Left forelimb (tissue), 1 donor: ENCODE data around the gene SLC35D1.
A peak's percentile ranks its signal among the peaks of the same experiment; 100 is the strongest.

Experiments used
- DNase-seq: peaks from one replicate; pipeline ENCODE4 v3.0.0-alpha.2; 2018; ENCODE audit warnings: low spot score

Gene SLC35D1

DNA sequence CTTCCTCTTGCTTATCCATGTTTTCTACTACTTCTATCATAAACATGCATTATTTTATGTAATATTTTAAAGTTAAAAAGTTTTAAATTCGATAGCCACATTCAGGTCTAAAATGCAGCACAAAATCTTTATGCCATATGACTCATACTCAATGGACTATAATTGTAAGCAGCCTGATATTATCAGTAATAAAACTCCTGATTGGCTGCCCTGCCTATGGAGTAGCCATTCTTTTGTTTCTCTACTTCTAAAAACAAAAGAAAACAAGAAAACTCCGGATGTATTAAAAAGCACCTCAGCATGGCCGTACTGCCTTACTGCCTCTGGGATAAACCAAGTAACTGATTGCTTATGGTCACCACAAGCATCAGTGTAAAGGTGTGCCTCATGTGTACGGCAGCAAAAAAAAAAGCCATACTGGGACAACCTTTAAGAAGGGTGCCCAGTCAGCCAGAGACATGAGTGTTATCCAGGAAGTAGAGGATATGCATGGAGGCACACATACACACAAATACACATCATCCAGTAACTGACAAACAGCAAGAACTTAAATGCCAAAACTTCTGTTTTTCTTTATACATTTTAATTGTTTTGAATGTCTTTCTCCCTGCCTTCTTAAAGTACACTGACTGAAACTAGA is 9.2 kb downstream of the SLC35D1 start:
- DNase-seq: no peak

DNA sequence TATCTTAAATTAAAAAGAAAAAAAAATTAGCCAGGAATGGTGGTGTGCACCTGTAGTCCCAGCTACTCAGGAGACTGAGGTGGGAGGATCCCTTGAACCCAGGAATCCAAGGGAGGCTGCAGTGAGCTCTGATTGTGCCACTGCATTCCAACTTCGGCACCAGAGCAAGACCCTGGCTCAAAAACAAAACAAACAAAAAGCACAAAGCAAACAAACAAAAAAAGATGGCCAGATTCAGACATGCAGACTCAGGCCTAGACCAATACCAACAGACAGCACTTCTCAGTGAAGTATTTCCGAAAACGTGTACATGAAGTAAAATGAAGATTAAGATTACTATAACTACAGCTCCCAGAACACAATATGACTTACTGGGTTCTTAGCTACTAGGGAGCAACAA is 10.6 kb downstream of the SLC35D1 start:
- no peak for DNase-seq

DNA sequence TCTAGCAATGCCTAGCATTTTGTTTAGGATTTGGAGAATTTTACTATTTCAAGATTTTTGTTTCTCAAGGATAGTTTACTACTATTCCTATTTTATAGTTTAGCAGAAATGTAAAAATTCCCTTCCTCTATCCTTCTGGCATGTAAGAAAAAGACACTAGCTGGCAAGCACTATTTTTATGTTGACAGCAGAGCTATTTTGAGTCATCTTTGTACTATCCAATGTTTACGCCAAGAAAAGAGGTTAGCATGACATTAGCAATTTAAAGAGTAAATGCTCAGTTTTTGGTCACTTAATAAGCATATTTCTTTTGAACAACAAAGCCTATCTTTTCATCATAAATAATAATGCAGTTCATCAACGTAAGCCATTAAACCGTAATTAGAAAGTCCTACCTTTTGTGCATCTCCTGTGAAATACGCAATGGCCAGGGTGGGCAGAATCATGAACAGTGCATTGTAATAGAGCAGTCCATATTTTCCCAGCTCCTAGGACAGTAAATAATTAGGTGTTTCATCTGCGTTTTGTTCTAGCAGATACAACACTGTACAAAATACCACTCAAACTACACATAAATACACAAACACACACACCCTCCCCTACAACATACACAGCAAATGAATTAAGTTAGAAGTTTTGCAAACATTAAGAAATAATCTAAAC is 12.0 kb downstream of the SLC35D1 start:
- DNase-seq: no peak

DNA sequence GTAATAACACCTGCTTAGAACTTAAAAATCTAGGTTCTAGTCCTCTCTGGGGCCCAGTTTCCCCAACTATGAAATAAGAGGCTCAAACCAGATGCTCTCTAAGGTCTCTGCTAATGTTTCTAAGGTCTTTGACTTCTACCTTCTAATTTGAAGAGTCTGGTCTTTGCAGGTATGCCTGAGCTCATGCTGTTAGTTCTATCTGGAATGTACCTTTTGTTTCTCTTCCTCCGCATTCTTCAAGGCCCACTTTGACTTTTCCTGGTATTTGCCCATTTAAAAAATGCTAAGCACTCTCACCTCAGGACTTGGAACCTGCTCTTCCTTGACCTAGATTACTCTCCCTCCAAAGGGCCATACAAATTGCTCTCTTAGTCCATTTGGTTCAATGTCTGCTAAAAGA is 13.5 kb downstream of the SLC35D1 start:
- no peak for DNase-seq

DNA sequence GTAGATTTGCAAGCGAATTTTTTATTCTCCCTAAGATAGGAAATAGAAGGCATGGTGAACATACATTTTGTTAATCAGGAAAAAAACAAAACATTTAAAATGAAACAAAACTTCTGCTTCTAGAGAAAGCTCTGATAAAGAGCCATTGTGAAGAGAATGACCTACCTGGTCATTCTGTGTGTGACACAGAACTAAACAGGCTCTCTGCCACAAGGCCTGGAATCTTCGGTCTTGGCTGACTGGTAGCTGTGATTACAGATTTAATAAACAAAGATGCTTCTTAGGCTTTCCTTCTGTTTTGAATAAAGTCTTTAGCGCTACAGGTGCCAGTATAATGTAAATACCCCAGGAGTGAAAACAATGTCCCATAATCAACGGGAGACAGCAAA is 22.1 kb downstream of the SLC35D1 start:
- no peak for DNase-seq

DNA sequence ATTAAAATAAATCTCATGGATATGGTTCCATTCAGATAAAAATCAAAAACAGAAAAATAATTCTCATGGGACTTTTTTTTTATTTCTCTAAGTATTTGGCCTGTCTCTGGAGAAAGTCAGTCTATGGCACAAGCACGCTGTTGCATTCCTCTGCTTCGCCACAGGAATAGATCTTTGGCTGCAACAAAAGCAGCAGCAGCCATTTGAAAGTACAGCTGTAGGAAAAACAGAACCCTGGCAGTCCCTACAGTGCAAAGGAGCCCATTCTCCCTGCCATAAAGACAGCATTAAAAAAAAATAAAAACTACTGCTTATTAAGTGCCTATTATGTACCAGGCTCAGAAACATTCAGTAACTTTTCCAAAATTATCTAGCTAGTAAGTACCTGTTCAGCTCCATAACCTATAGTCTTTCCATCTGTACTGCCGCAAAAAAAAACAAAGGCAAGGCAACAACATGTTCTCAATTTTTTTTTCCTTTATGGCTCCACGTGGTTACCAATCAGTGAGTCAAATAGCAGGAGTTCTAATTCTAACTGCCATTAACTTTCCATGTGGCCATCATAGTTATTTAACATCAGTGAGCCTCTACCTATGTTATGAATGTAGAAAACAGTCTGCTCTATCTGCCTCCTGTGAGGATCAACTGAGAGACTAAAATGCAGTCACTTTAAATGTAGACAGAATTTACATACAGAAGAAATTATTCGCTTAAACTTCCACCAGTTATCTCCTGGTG is 22.7 kb downstream of the SLC35D1 start:
- no peak for DNase-seq

DNA sequence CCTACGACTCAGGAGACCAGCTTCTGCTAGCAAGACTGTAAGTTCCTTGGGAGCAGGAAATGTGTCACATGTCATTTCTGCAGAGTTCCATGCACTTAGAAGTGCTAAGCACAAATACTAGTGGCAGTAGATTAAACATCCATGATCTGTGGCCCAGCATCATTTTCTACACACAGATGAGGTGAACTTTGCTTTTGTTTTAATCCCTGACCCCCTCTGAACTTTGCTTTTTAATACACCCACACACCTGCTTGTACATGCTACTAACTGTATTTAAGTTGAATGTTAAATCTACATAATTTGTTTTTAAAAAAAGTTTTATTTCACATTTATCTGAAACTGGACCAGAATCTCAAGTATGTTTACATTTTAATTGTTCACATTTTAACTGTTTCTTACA is 24.5 kb downstream of the SLC35D1 start:
- DNase-seq: no peak

DNA sequence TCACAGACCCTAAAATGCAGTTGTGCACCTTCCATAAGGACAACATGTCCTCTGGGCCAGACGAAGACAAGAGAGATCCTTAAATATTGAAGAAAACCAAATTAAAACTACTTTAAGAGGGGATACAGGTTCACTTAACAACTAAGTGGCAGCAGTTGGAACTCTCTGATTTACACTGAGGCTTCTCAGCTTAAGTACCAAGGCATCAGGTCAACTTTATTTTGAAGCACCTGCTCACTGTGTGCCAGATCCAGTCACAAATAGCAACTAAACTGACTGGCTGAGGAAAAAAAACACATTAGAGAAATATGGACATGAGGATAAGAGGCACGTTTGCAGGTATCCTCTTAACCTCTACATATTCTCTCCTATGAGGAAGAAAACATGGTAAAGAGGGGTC is 33.2 kb downstream of the SLC35D1 start:
- DNase-seq: no peak

DNA sequence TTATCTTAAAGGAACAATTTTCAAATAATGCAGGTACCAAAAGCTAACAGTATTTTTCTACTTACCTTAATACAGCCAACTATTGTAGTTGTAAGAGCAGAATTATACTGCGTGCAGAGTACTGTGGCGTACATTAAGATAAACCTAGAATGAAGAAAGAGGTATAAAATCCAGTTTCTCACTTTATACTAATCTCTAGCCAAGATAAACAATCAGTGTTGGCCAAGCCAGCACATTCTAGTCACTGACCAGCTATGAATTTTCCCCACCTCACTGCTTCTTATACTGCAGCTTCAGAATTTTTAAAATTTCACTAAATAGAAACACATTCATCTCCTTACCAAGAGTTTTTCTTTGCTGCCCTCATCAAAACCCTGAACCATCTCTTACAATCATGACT is 33.6 kb downstream of the SLC35D1 start:
- no peak for DNase-seq

DNA sequence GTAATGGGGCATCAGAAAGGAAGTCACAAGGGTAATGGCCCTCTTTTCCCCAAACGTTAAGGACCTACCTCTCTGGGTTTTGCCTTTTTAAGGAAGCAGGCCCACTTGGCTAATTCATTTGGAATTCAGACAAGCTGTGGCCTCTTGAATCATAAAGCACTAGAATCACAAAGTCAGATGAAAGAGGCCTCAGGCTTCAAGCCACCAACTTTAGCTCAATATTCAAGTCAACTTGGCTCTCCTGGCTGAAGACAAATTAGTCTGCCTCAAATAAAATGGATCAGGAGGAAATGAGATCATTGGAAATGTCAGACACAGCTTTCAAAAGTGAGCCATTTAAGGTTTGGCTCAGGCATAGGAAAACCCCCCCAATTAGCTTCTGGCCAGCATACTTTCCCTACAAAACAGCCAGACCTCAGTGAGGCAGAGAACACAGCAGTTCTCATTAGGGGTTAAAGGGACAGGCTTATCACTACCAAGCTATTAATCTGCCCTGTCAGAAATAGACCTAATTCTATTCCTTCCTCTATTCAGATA is 34.3 kb downstream of the SLC35D1 start:
- DNase-seq: no peak

DNA sequence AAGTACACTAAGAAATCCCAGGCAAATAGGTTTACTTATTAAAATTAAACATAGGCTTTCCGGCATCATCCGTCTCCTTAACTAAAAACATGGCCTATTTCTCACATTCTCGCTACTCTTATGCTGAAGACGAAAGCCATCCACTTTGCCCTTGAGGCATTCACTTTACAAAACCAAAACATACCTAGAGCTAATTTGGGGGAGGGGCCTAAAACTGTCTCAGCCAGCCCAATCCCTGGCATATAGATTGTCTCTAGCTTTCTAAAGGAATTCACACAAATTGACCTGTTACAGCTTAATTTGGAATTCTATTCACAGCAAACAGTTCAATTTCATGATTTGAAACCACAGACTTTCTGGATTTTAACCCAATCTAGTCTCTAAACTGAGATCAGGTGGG is 34.8 kb downstream of the SLC35D1 start:
- DNase-seq: no peak

DNA sequence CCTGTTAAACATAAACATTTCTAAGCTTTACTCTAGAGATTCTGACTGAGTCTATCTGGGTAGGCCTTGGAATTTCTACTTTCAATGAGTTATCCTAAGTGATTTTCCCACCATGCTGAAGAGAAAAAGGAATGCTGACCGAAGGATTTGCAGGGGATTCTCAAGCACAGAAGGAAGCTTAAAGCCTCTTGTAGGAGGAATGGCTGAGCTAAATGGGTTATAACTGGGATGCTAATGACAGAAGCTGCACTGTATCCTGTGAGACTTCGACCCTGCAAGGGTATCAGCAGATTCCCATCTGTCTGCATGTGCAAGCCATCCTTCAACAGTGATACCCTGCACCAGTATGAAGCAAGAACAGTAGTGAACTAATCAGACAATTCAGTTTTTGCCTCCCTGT is 35.4 kb downstream of the SLC35D1 start:
- no peak for DNase-seq

DNA sequence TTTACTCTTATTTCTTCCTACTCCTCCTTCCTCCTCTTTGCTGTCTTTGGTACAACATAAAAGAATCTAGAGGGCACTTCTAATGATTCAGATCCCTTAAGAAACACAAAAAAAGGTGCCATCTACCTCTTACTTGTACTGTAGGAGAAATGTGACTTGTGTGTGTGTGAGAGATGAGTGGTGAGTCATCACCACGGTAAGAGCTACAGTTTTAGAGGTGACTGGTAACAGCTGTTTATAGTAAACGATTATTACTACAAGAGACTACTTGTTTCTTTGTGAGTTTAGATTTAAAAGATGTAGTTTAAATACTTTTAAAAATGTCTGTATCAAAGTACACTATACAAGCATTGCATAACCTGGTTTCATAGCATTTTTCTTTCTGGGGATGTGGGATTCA is 40.4 kb downstream of the SLC35D1 start:
- DNase-seq: no peak

DNA sequence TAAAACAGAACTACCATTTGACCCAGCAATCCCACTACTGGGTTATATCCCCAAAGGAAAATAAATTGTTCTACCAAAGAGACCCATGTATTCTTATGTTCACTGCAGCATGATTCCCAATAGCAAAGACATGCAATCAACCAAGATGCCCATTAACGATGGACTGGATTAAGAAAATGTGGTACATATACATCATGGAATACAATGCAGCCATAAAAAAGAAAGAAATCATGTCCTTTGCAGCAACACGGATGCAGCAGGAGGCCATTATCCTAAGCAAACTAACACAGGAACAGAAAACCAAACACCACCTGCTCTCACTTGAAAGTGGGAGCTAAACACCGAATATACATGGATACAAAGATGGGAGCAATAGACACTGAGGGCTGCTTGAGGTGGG is 44.2 kb downstream of the SLC35D1 start:
- DNase-seq: no peak

DNA sequence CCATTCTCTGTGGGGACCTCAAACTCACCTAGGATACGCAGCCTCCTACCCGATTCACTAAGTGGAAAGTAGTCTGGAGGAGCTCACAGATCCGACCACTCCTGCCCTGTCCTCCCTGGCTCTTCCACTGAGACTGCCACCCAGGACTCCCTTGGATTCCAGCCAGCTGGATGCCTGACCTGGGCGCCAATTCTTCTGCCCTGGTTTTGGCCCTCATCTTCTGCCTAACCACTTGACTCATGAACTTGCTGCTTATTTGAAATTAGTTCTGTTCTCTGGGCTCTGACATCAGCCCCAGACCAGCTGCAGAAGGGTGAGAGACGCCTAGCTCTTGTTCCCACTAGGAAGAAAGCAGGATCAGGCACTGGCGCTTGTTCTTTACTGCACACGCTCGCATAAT is 48.9 kb downstream of the SLC35D1 start:
- DNase-seq: no peak

DNA sequence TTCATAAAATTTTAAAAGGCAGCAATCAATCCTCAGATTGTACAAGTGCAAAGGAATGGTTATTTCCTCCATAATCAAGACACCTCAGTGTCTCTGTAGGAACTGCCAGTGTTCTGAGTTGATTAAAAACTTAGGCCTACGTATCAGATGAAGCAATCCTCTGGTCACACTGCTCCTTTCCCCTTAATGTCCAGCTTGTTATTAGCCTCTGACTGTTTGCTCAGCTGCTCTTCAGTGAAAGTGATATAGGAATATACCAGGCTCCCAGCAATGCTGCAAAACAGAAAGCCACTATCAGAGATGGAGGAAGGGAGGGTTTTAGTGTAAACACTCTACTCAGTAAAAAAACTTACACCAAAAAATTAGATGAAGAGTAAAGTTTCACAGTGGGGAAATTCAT is 49.8 kb downstream of the SLC35D1 start:
- no peak for DNase-seq

DNA sequence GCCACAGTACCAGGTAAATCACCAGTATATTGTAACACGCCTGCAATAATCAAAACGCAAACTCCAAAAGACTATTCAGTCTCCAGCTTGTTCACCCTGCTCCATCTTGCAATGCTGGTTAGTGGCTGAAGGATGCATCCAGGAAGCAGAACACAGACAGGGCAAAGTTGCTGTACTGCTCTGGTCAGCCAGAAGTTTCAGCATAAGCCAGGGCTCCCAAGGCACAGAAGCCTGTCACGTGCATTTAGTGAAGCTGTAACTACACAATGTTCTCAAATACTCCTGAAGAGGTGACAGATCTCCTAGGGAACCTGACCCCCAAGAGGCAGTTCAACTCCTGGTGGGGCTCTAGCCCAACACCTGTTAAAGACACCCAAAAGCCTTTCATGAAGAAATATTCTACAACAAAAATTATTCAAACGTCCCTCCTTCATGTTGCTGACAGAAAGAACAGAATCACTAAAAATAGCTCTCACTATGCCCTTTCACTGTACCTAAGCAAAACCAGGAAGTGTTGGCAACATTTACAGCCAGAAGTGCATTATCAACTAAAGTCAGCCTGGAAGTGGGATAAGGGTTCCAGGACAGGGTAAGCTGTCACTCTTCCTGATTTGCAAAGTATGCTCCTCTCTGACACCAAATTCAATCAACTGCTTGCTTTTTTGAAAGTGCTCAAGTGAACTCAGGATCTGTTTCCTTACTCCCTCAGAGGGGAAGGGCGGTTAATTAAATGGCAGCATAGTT is 52.1 kb downstream of the SLC35D1 start:
- no peak for DNase-seq

DNA sequence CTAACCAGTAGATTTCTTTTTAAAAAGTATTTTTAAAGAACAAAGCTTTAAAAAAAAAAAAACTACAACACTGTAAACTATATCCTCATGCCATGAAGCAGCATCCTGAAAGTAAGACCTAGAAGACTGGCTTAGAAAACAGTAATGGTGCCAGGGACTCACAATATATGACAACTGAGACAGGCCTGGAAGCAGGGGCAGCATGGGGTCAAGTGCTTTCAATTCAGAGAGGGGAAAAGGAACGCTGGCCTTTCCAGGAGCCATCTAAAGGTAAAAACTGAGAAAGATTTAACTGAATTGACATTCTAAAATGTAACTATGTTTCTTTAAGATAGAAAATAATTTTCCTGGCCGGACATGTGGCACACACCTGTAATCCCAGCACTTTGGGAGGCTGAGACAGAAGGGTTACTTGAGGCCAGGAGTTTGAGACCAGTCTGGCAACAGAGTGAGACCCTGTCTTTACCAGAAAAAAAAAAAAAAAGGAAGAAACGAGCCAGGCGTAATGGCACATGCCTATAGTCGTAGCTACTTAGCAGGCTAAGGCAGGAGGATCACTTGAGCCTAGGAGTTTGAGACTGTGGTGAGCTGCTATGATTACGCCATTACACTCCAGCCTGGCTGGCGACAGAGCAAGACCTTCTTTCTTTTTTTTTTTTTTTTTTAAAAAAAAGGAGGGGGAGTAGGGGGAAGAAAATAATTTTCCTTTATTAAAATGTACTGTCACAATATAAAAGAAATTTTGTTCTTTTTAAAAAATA is 54.1 kb downstream of the SLC35D1 start:
- no peak for DNase-seq

DNA sequence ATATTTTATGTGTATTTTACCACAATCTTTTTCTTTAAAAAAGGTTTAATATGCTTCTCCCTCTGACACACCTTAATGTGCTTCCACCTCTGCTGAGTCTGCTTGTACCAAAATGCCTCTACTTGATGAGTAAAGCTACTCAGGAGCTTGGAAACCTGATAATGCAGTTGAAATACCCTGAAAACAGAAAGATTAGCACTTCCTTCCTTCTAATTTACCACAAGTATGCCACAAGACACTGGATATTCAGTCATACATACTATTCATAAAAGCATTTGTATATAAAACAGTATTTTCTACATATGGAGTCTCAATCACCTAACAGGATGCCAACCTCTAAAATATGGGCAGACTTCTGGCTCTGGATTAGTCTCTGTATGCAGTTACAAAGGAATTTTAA is 55.0 kb downstream of the SLC35D1 start:
- DNase-seq: no peak

DNA sequence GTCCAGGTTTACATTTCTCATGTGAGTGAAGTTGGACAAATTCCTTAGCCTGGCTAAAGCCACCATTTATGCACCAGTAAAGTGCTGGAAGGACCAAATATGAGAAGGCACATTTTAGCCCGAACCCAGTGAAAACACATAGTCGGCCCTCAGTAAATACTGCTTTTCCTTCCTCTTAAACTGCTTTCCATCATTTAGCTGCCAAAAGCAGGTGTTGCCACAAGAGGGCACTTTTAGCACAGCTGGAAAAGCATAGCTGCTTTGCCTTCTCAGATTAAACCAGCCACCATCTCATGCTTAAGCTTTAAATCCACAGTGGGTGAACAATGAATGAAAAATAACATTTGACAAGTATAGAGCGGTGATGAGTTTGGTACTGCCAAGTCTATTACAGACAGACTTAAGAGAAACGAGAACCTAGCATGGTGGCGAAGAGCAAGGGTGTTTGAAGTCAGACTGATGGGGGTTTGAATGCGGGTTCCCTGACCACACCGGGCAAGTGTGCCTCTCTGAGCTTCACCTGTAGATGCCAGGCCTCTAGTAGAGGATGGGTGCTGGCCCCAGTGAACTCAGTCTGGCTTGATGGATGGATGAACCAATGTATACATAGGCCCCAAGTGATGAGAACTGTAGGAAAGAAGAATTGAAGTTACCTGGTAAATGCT is 57.8 kb downstream of the SLC35D1 start:
- peak; percentile 67 for DNase-seq

DNA sequence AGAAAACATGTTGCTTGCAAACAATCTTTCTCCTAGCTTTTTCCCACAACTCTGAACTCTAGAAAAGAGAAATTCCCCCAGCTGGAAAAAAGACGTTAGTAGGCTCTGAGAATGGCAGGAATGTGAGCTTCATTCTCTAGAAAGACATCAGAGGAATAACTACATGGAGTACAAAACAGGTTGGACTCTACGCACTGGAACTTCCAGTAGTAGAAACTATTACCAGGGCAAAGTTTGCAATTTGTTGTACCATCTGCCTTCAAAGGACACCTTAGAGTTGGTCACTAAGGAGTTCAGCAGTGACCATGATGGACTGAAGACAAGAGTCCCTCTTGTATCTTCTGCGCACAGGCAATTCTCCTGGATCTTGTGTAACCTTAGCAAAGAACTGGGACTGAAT is 60.9 kb downstream of the SLC35D1 start:
- no peak for DNase-seq
